Spleen (tissue), 7 donors: ENCODE results near the gene SLC8B1.

Experiments used
- CTCF ChIP-seq, 11 experiments: fragments of 200-600 bp in 7 of 11; fragments of 450-650 bp in 4 of 11; sonication (generic) in 4 of 11; IDR thresholded peaks in 8 of 11; conservative IDR thresholded peaks in 3 of 11; 1 replicate in 7 of 11; 2 replicates in 4 of 11; pipeline versions ENCODE4 v1.4.0 to v1.8.0; 2016 to 2021; ENCODE audit warnings: antibody characterized with exemption in 11 of 11, inconsistent platforms in 4 of 11, mild to moderate bottlenecking in 1 of 11
- POLR2A ChIP-seq, 3 donors: fragments of 450-650 bp; IDR thresholded peaks; one replicate each; pipeline ENCODE4 v1.5.1; 2017; ENCODE audit warnings: antibody characterized with exemption in 3 of 3, mild to moderate bottlenecking in 1 of 3
- donor health status: DM: no; HTN: no; CAD: no; lungs with moderate emphysema.
- donor health status: DM: no; HTN: no; CAD: no.
- donor health status: DM: no; HTN: no; CAD: no.

DNA sequence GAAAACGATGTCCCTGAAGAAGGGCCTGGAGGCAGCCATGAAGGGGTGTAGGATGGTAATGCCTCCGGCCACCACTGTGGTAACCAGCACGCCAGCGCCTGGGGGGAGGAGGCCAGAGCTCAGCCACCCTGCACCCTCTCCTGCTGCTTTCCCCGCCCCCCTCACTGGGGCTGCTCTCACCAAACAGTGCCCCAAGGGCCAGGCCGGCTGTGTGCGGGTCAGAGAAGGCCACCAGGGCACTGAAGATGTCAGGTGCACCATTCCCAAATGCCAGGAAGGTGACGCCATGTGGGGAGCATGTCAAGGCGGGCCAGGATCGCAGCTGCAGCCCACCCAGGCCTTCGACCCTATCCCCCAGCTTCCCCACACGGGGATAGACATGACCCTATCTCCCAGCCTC is 14.5 kb downstream of the SLC8B1 start:
- TF ChIP-seq CTCF (IDR thresholded peaks at IDR 0.05 in 8 of 11, conservative IDR thresholded peaks at IDR 0.05 in 3 of 11) (no peak), POLR2A (IDR thresholded peaks at IDR 0.05) (no peak)
